ENCODE data around the gene TTC5.
"Not testable (repeated sequence)": the region's sequence is repeated elsewhere in the genome, so short reads cannot be mapped to it uniquely, and the experiment has no call there.

TTC5 gene

GRCh38 chr14:20302042-20302755, 3.6 kb downstream of the TTC5 start:
- DNase-seq = no peak

- DNase-seq = no peak
Measured at GRCh38 chr14:20295067-20295466, 10.7 kb downstream of the TTC5 start.

- no peak for DNase-seq
Measured at GRCh38 chr14:20294636-20295035, 11.1 kb downstream of the TTC5 start.

GRCh38 chr14:20281998-20282397, 23.8 kb downstream of the TTC5 start:
- DNase-seq = not testable (repeated sequence)

- not testable (repeated sequence) for DNase-seq
Measured at GRCh38 chr14:20280265-20280664, 25.5 kb downstream of the TTC5 start.

- DNase-seq = no peak
Measured at GRCh38 chr14:20278414-20278813, 27.3 kb downstream of the TTC5 start.

GRCh38 chr14:20277409-20277808, 28.3 kb downstream of the TTC5 start:
- no peak for DNase-seq

GRCh38 chr14:20274062-20274461, 31.7 kb downstream of the TTC5 start:
- DNase-seq = no peak

- not testable (repeated sequence) for DNase-seq
Measured at GRCh38 chr14:20264361-20264760, 41.4 kb downstream of the TTC5 start.

- DNase-seq = no peak
Measured at GRCh38 chr14:20262642-20263128, 43.1 kb downstream of the TTC5 start.

GRCh38 chr14:20247646-20248246, 58.0 kb downstream of the TTC5 start:
- no peak for DNase-seq
